Measurements from ENCODE around the gene LMCD1. TPM values are rescaled to one million over a fixed set of nuclear protein-coding genes. Genes with fewer than 3 reads are reported as not detected.

The LMCD1 gene
- total RNA-seq, 2 donors from 2014 or later = 5.8 to 7.1 TPM

GRCh38 chr3:8597219-8597853 is 95.7 kb downstream of the LMCD1 start:
- DNase-seq = no peak
- ATAC-seq = no peak
- intact Hi-C loops (cut with DNase I, micrococcal nuclease) = no loop called here

- DNase-seq (no peak), ATAC-seq (no peak)
- intact Hi-C loops (cut with DNase I, micrococcal nuclease) = no loop called here
These were observed 97.5 kb downstream of the LMCD1 start for GRCh38 chr3:8599146-8599545.

GRCh38 chr3:8600457-8600856 is 98.8 kb downstream of the LMCD1 start:
- intact Hi-C loops (cut with DNase I, micrococcal nuclease) = no loop called here
- DNase-seq = no peak
- no peak for ATAC-seq

GRCh38 chr3:8603115-8603710 is 101.6 kb downstream of the LMCD1 start:
- DNase-seq (no peak), ATAC-seq (no peak)
- intact Hi-C loops (cut with DNase I, micrococcal nuclease) = no loop called here

GRCh38 chr3:8604006-8604405 is 102.4 kb downstream of the LMCD1 start:
- no peak for ATAC-seq
- intact Hi-C loops (cut with DNase I, micrococcal nuclease) = no loop called here
- no peak for DNase-seq

GRCh38 chr3:8604988-8605387 is 103.4 kb downstream of the LMCD1 start:
- DNase-seq = no peak
- intact Hi-C loops (cut with DNase I, micrococcal nuclease) = no loop called here
- no peak for ATAC-seq

- intact Hi-C loops (cut with DNase I, micrococcal nuclease) = no loop called here
- no peak for ATAC-seq
- no peak for DNase-seq
These were observed 105.1 kb downstream of the LMCD1 start for GRCh38 chr3:8606701-8607231.

GRCh38 chr3:8607234-8608040 is 105.8 kb downstream of the LMCD1 start:
- DNase-seq = no peak
- peak; percentile 71 for ATAC-seq
- intact Hi-C loops (cut with DNase I, micrococcal nuclease) = no loop called here

GRCh38 chr3:8608041-8608790 is 106.6 kb downstream of the LMCD1 start:
- no peak for ATAC-seq
- intact Hi-C loops (cut with DNase I, micrococcal nuclease) = no loop called here
- no peak for DNase-seq

- DNase-seq (no peak), ATAC-seq (no peak)
- intact Hi-C loops (cut with DNase I, micrococcal nuclease) = no loop called here
These were observed 107.3 kb downstream of the LMCD1 start for GRCh38 chr3:8608791-8609467.

- intact Hi-C loops (cut with DNase I, micrococcal nuclease) = no loop called here
- DNase-seq (no peak), ATAC-seq (no peak)
These were observed 109.3 kb downstream of the LMCD1 start for GRCh38 chr3:8610951-8611350.

- no peak for DNase-seq
- intact Hi-C loops (cut with DNase I, micrococcal nuclease) = no loop called here
- no peak for ATAC-seq
These were observed 116.3 kb downstream of the LMCD1 start for GRCh38 chr3:8617921-8618320.

- intact Hi-C loops (cut with DNase I, micrococcal nuclease) = no loop called here
- ATAC-seq = no peak
- DNase-seq = no peak
These were observed 117.3 kb downstream of the LMCD1 start for GRCh38 chr3:8618950-8619349.

- DNase-seq (no peak), ATAC-seq (no peak)
- intact Hi-C loops (cut with DNase I, micrococcal nuclease) = no loop called here
These were observed 117.9 kb downstream of the LMCD1 start for GRCh38 chr3:8619548-8619947.

GRCh38 chr3:8621141-8621540 is 119.5 kb downstream of the LMCD1 start:
- intact Hi-C loops (cut with DNase I, micrococcal nuclease) = loop anchor here in 1 of 2 donors (10.0 kb wide), 1 partner anchor 176 kb away; no protein-coding TSS in a partner anchor
- no peak for DNase-seq
- no peak for ATAC-seq

GRCh38 chr3:8621872-8622271 is 120.2 kb downstream of the LMCD1 start:
- DNase-seq (no peak), ATAC-seq (no peak)
- intact Hi-C loops (cut with DNase I, micrococcal nuclease) = loop anchor here (2.0 to 10.0 kb wide), 2 partner anchors 177 to 179 kb away; no protein-coding TSS in a partner anchor

- ATAC-seq (peak; percentile 91), DNase-seq (peak; percentile 50 to 75)
- intact Hi-C loops (cut with DNase I, micrococcal nuclease) = loop anchor here (2.0 to 10.0 kb wide), 2 partner anchors 178 to 180 kb away; no protein-coding TSS in a partner anchor
These were observed 121.5 kb downstream of the LMCD1 start for GRCh38 chr3:8622873-8623691.

GRCh38 chr3:8623741-8624140 is 122.1 kb downstream of the LMCD1 start:
- ATAC-seq = no peak
- DNase-seq = no peak

More at GRCh38 chr3:8623741-8624140, 122.1 kb downstream of the LMCD1 start:
- intact Hi-C loops (cut with DNase I, micrococcal nuclease) = loop anchor here (2.0 to 10.0 kb wide), 2 partner anchors 179 to 181 kb away; no protein-coding TSS in a partner anchor
